Type B pancreatic cell (in vitro differentiated cells): ENCODE results near the gene FARP1. TPM values are rescaled to one million over a fixed set of nuclear protein-coding genes. Genes with fewer than 3 reads are reported as not detected.
A peak's percentile ranks its signal among the peaks of the same experiment; 100 is the strongest.
"Not testable (repeated sequence)": the region's sequence is repeated elsewhere in the genome, so short reads cannot be mapped to it uniquely, and the experiment has no call there.

ENCODE experiments used
- DNase-seq: peaks from one replicate; pipeline ENCODE4 v3.0.0; 2021; ENCODE audit warnings: mixed read lengths; ENCODE audit not compliant: unreplicated experiment; ENCODE audit errors: extremely low spot score
- H3K27ac Mint-ChIP-seq: 2 replicates; pipeline ENCODE4 v1.8.0; 2021; ENCODE audit warnings: mild to moderate bottlenecking, mixed read lengths
- H3K27me3 Mint-ChIP-seq: 2 replicates; pipeline ENCODE4 v1.8.0; 2021; ENCODE audit warnings: mixed read lengths
- H3K36me3 Mint-ChIP-seq: 2 replicates; pipeline ENCODE4 v1.8.0; 2021; ENCODE audit warnings: mixed read lengths
- H3K4me1 Mint-ChIP-seq: one replicate; pipeline ENCODE4 v1.8.0; 2021; ENCODE audit warnings: mixed read lengths; ENCODE audit not compliant: unreplicated experiment
- H3K4me3 Mint-ChIP-seq: 2 replicates; pipeline ENCODE4 v1.8.0; 2021; ENCODE audit warnings: mild to moderate bottlenecking, mixed read lengths
- H3K9me3 Mint-ChIP-seq: 2 replicates; pipeline ENCODE4 v1.8.0; 2021; ENCODE audit warnings: mixed read lengths
- CTCF ChIP-seq: fragments of 200-600 bp; sonication (generic); conservative IDR thresholded peaks from 2 replicates; pipeline ENCODE4 v1.5.0; 2021; ENCODE audit warnings: antibody characterized with exemption, mild to moderate bottlenecking
- total RNA-seq: library from RNA; stranded (reverse); gene quantifications from 2 replicates; pipeline ENCODE4 v1.2.1, GENCODE V29; 2021; ENCODE audit warnings: low replicate concordance

Gene FARP1
- total RNA-seq, 1 donor from 2014 or later, result 195 TPM

GRCh38 chr13:98228661-98229341 lies 85.9 kb downstream of the FARP1 start:
- no peak overlapping the region for H3K4me3 Mint-ChIP-seq
- peaks cover 58% of the 10 kb centered on the region for H3K36me3 Mint-ChIP-seq
- no peak overlapping the region for H3K27ac Mint-ChIP-seq
- no peak for DNase-seq
- TF ChIP-seq CTCF, result no peak
- H3K9me3 Mint-ChIP-seq, result peaks cover 7% of the 10 kb centered on the region
- no peaks in the 10 kb centered on the region for H3K27me3 Mint-ChIP-seq
- H3K4me1 Mint-ChIP-seq, result peaks cover 16% of the 10 kb centered on the region

- H3K4me1 Mint-ChIP-seq, result peaks cover 14% of the 10 kb centered on the region
- H3K36me3 Mint-ChIP-seq, result peaks cover 48% of the 10 kb centered on the region
- H3K9me3 Mint-ChIP-seq, H3K27ac Mint-ChIP-seq, H3K4me3 Mint-ChIP-seq, DNase-seq, H3K27me3 Mint-ChIP-seq: not testable (repeated sequence)
Observed at GRCh38 chr13:98230762-98231161, 87.9 kb downstream of the FARP1 start.

GRCh38 chr13:98232456-98232855 lies 89.6 kb downstream of the FARP1 start:
- H3K4me1 Mint-ChIP-seq, result peaks cover 19% of the 10 kb centered on the region
- peaks cover 5% of the 10 kb centered on the region for H3K9me3 Mint-ChIP-seq
- H3K27me3 Mint-ChIP-seq, result no peaks in the 10 kb centered on the region
- H3K36me3 Mint-ChIP-seq, result peaks cover 36% of the 10 kb centered on the region
- H3K27ac Mint-ChIP-seq, result no peak overlapping the region
- no peak for DNase-seq
- no peak overlapping the region for H3K4me3 Mint-ChIP-seq
- TF ChIP-seq CTCF, result no peak

GRCh38 chr13:98233127-98233526 lies 90.2 kb downstream of the FARP1 start:
- no peak for TF ChIP-seq CTCF
- peak overlapping the region; percentile 18 for H3K27ac Mint-ChIP-seq
- DNase-seq, result no peak
- H3K4me1 Mint-ChIP-seq, result peaks cover 26% of the 10 kb centered on the region
- peaks cover 5% of the 10 kb centered on the region for H3K9me3 Mint-ChIP-seq
- no peak overlapping the region for H3K4me3 Mint-ChIP-seq
- peaks cover 35% of the 10 kb centered on the region for H3K36me3 Mint-ChIP-seq
- no peaks in the 10 kb centered on the region for H3K27me3 Mint-ChIP-seq

- peaks cover 5% of the 10 kb centered on the region for H3K9me3 Mint-ChIP-seq
- no peak overlapping the region for H3K27ac Mint-ChIP-seq
- H3K4me3 Mint-ChIP-seq, result no peak overlapping the region
- H3K4me1 Mint-ChIP-seq, result peaks cover 36% of the 10 kb centered on the region
- no peaks in the 10 kb centered on the region for H3K27me3 Mint-ChIP-seq
- H3K36me3 Mint-ChIP-seq, result peaks cover 28% of the 10 kb centered on the region
- no peak for TF ChIP-seq CTCF
- no peak for DNase-seq
Observed at GRCh38 chr13:98234348-98234747, 91.5 kb downstream of the FARP1 start.

GRCh38 chr13:98236197-98236596 lies 93.3 kb downstream of the FARP1 start:
- Mint-ChIP-seq H3K27ac (no peak overlapping the region), H3K36me3 (peaks cover 26% of the 10 kb centered on the region), H3K4me3 (no peak overlapping the region), H3K4me1 (peaks cover 50% of the 10 kb centered on the region), H3K9me3 (no peaks in the 10 kb centered on the region), H3K27me3 (no peaks in the 10 kb centered on the region)
- no peak for TF ChIP-seq CTCF
- DNase-seq, result no peak
